Keratinocyte (primary cell): Measurements from ENCODE around the gene CELF2. TPM values are rescaled to one million over a fixed set of nuclear protein-coding genes. Genes with fewer than 3 reads are reported as not detected.

Source experiments
- DNase-seq: peaks from one replicate; pipeline ENCODE4 v3.0.0-alpha.2; 2011; ENCODE audit warnings: low read depth, missing footprints, low spot score
- FAIRE-seq: peaks from 2 replicates; lab custom pipeline; 2011; peaks lifted over from hg19 to GRCh38; lab: Jason Lieb, UNC
- H2AFZ ChIP-seq: 2 replicates; pipeline ENCODE4 v1.6.0; 2012; ENCODE audit warnings: low read length, control low read depth, inconsistent platforms; ENCODE audit not compliant: control insufficient read depth
- H3K27ac ChIP-seq: 2 replicates; pipeline ENCODE4 v1.5.1; 2011; ENCODE audit warnings: low read length; ENCODE audit not compliant: control insufficient read depth, insufficient read depth
- H3K27me3 ChIP-seq: 3 replicates; pipeline ENCODE4 v1.6.0; 2011; ENCODE audit warnings: low read length; ENCODE audit not compliant: control insufficient read depth, insufficient read depth; ENCODE audit errors: extremely low read depth
- H3K36me3 ChIP-seq, 2 experiments: 2 replicates in 1 of 2; 3 replicates in 1 of 2; pipeline ENCODE4 v1.5.1; 2011; ENCODE audit warnings: low read length in 2 of 2, mild to moderate bottlenecking in 1 of 2; ENCODE audit not compliant: control insufficient read depth in 2 of 2, insufficient read depth in 2 of 2; ENCODE audit errors: extremely low read depth in 1 of 2
- H3K4me1 ChIP-seq: 3 replicates; pipeline ENCODE4 v1.5.1; 2011; ENCODE audit warnings: low read length; ENCODE audit not compliant: control insufficient read depth, insufficient read depth; ENCODE audit errors: extremely low read depth
- H3K4me2 ChIP-seq: 3 replicates; pipeline ENCODE4 v1.6.0; 2011; ENCODE audit warnings: low read depth, low read length; ENCODE audit not compliant: control insufficient read depth, insufficient read depth; ENCODE audit errors: extremely low read depth
- H3K4me3 ChIP-seq, 3 experiments: fragments of 200-600 bp in 1 of 3; sonication (generic) in 1 of 3; 2 replicates in 2 of 3; 3 replicates in 1 of 3; pipeline ENCODE4 v1.5.1; 2011 to 2016; ENCODE audit warnings: low read length in 3 of 3, mild to moderate bottlenecking in 3 of 3, control low read depth in 2 of 3, inconsistent platforms in 1 of 3, low read depth in 1 of 3, mixed read lengths in 1 of 3, mixed run types in 1 of 3, moderate library complexity in 1 of 3; ENCODE audit not compliant: control insufficient read depth in 2 of 3, insufficient read depth in 2 of 3; ENCODE audit errors: extremely low read depth in 1 of 3
- H3K79me2 ChIP-seq: 2 replicates; pipeline ENCODE4 v1.6.0; 2012; ENCODE audit warnings: low read length; ENCODE audit not compliant: control insufficient read depth, insufficient read depth
- H3K9ac ChIP-seq: 3 replicates; pipeline ENCODE4 v1.6.0; 2011; ENCODE audit warnings: low read length; ENCODE audit not compliant: control insufficient read depth, insufficient read depth; ENCODE audit errors: extremely low read depth
- H3K9me1 ChIP-seq: 3 replicates; pipeline ENCODE4 v1.6.0; 2011; ENCODE audit warnings: low read length; ENCODE audit not compliant: control insufficient read depth, insufficient read depth; ENCODE audit errors: extremely low read depth
- H3K9me3 ChIP-seq: 2 replicates; pipeline ENCODE4 v1.5.1; 2012; ENCODE audit warnings: low read depth, low read length; ENCODE audit not compliant: control insufficient read depth
- H4K20me1 ChIP-seq: 3 replicates; pipeline ENCODE4 v1.6.0; 2011; ENCODE audit warnings: low read length; ENCODE audit not compliant: control insufficient read depth, insufficient read depth; ENCODE audit errors: extremely low read depth
- EZH2 ChIP-seq: IDR thresholded peaks from one replicate; pipeline ENCODE4 v1.6.1; 2012; ENCODE audit warnings: inconsistent platforms, mild to moderate bottlenecking, low read length, moderate library complexity
- dilution Hi-C: fragments of 300-500 bp; cut with MboI; formaldehyde crosslinking; loops from one replicate; pipeline ENCODE4 v1.7.0; 2020; ENCODE audit warnings: low sequenced_read_pairs; ENCODE audit not compliant: extremely low pct_ligation_motif_present
- polyA plus RNA-seq, 5 experiments: library from polyadenylated mRNA; depleted of rRNA in 3 of 5; stranded (reverse) in 3 of 5; stranded (forward) in 1 of 5; unstranded in 1 of 5; fragments of >200 nt; gene quantifications; 1 replicate in 1 of 5; 2 replicates in 3 of 5; 3 replicates in 1 of 5; pipeline versions ENCODE4 v1.2.1 to v1.2.3, GENCODE V29; 2011 to 2012; ENCODE audit warnings: missing spikeins in 2 of 5, low read depth in 1 of 5, low replicate concordance in 1 of 5
- TF ChIP-seq, protein P1 (sequence below), 3 experiments: IDR thresholded peaks in 1 of 3; conservative IDR thresholded peaks in 1 of 3; optimal IDR thresholded peaks in 1 of 3; 2 replicates in 2 of 3; 3 replicates in 1 of 3; pipeline versions ENCODE3 to v1.5.1; 2011; ENCODE audit warnings: low read length in 3 of 3, mild to moderate bottlenecking in 3 of 3, moderate library complexity in 2 of 3, control low read depth in 1 of 3, inconsistent platforms in 1 of 3; ENCODE audit not compliant: insufficient read depth in 2 of 3; ENCODE audit errors: extremely low read depth in 1 of 3

Gene CELF2
- polyA plus RNA-seq, 1 donor (not counting 4 experiments of a cell fraction or from before 2014, with no cell fraction given): 9.8 TPM

DNA sequence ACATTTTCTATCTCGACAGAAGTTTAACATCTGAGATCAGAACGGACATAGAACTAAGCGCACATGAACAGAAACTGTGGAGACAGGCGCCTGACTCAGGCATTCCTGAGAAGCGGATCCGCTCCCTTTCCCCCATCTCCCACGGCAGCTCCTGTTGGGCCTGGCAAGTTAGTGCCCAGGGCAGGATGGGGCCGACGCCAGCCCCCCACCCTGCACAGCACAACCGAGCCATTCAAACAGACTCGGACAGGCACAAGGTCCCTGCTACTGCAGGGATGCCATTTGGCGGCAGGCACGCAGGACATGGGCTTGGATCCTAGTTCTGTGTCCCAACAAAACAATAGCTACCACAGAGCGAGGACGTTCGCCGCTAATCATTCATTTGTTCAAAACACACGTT lies 322.0 kb downstream of the CELF2 start:
- no peak for DNase-seq
- Histone ChIP-seq H3K27me3 (no peaks in the 10 kb centered on the region), H3K9me1 (no peaks in the 10 kb centered on the region), H3K4me2 (no peak overlapping the region), H3K9ac (no peak overlapping the region), H3K9me3 (no peaks in the 10 kb centered on the region), H3K36me3 (no peaks in the 10 kb centered on the region), H3K27ac (no peak overlapping the region), H3K4me3 (no peak overlapping the region), H3K4me1 (no peaks in the 10 kb centered on the region), H4K20me1 (no peaks in the 10 kb centered on the region), H3K79me2 (no peaks in the 10 kb centered on the region), H2AFZ (no peak overlapping the region)
- dilution Hi-C loops: no loop called here
- no peak for FAIRE-seq
- TF ChIP-seq, protein P1, sequence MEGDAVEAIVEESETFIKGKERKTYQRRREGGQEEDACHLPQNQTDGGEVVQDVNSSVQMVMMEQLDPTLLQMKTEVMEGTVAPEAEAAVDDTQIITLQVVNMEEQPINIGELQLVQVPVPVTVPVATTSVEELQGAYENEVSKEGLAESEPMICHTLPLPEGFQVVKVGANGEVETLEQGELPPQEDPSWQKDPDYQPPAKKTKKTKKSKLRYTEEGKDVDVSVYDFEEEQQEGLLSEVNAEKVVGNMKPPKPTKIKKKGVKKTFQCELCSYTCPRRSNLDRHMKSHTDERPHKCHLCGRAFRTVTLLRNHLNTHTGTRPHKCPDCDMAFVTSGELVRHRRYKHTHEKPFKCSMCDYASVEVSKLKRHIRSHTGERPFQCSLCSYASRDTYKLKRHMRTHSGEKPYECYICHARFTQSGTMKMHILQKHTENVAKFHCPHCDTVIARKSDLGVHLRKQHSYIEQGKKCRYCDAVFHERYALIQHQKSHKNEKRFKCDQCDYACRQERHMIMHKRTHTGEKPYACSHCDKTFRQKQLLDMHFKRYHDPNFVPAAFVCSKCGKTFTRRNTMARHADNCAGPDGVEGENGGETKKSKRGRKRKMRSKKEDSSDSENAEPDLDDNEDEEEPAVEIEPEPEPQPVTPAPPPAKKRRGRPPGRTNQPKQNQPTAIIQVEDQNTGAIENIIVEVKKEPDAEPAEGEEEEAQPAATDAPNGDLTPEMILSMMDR (optimal IDR thresholded peaks at IDR 0.05 in 1 of 3, IDR thresholded peaks at IDR 0.05 in 1 of 3, conservative IDR thresholded peaks at IDR 0.05 in 1 of 3; ENCODE audit: extremely low read depth in 1 of 3, insufficient read depth in 2 of 3, low read length in 3 of 3): no peak
- no peak for TF ChIP-seq EZH2

DNA sequence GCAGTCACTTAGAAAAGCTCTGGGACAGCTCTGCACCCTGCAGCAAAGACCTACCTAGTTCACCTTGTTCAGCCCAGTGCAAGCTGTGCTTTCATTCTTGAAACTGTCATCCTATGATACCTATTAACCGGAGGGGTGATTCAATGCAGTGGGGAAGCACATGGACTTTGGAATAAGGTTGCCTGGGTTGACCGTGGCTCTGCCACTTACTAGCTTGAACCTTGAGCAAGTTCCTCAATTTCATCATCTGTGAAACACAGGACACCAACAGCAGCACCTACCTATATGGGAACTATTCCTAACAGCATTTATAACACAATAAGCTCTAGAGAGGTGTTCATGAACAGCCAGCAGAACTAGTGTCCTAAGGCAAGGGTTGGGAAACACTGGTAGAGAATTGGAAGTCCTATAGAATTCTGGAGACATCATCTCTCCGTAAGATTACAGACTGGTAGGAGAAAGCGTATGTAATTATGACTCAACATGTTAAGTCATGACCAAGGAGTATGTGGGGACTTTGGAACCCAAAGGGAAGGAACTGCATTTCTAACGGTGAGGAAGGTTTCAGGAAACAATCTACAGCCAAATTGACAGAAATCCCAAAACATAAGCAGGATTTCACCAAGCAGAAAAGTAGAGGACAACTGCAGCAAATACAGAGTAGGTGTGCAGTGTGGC lies 323.8 kb downstream of the CELF2 start:
- Histone ChIP-seq H3K4me3 (no peak overlapping the region), H3K36me3 (no peaks in the 10 kb centered on the region), H3K9me1 (no peaks in the 10 kb centered on the region), H4K20me1 (no peaks in the 10 kb centered on the region), H2AFZ (no peak overlapping the region), H3K27me3 (no peaks in the 10 kb centered on the region), H3K79me2 (no peaks in the 10 kb centered on the region), H3K27ac (no peak overlapping the region), H3K4me2 (no peak overlapping the region), H3K4me1 (no peaks in the 10 kb centered on the region), H3K9me3 (no peaks in the 10 kb centered on the region), H3K9ac (no peak overlapping the region)
- DNase-seq (no peak), FAIRE-seq (no peak)
- TF ChIP-seq EZH2: no peak
- TF ChIP-seq, protein P1 (optimal IDR thresholded peaks at IDR 0.05 in 1 of 3, IDR thresholded peaks at IDR 0.05 in 1 of 3, conservative IDR thresholded peaks at IDR 0.05 in 1 of 3; ENCODE audit: extremely low read depth in 1 of 3, insufficient read depth in 2 of 3, low read length in 3 of 3): no peak
- dilution Hi-C loops: no loop called here
